HFFc6 (cell line): ENCODE results near the gene SH2D5. TPM values are rescaled to one million over a fixed set of nuclear protein-coding genes. Genes with fewer than 3 reads are reported as not detected.
A peak's percentile ranks its signal among the peaks of the same experiment; 100 is the strongest.

Experiments
- DNase-seq: peaks from one replicate; pipeline ENCODE4 v3.0.0-alpha.2; 2018
- H3K27ac Mint-ChIP-seq: 2 replicates; pipeline ENCODE4 v1.8.0; 2020; ENCODE audit warnings: mild to moderate bottlenecking, mixed read lengths
- H3K27me3 Mint-ChIP-seq: 2 replicates; pipeline ENCODE4 v1.8.0; 2021; ENCODE audit warnings: mild to moderate bottlenecking, moderate library complexity, mixed read lengths; ENCODE audit not compliant: insufficient read depth
- H3K36me3 Mint-ChIP-seq: 2 replicates; pipeline ENCODE4 v1.8.0; 2021; ENCODE audit warnings: low read depth, mixed read lengths
- H3K4me1 Mint-ChIP-seq: 2 replicates; pipeline ENCODE4 v1.8.0; 2020; ENCODE audit warnings: low read depth, mixed read lengths
- H3K4me3 Mint-ChIP-seq: 2 replicates; pipeline ENCODE4 v1.8.0; 2020; ENCODE audit warnings: mild to moderate bottlenecking, moderate library complexity, mixed read lengths
- H3K9me3 Mint-ChIP-seq: 2 replicates; pipeline ENCODE4 v1.8.0; 2020; ENCODE audit warnings: mild to moderate bottlenecking, mixed read lengths
- CTCF ChIP-seq: fragments of 200-600 bp; sonication (generic); IDR thresholded peaks from 2 replicates; pipeline ENCODE4 v1.5.0; 2021; ENCODE audit warnings: antibody characterized with exemption, mild to moderate bottlenecking
- total RNA-seq, 6 experiments: library from RNA; stranded (reverse); fragmentation: NEBNext Ultra II Directional; extraction: Animal tissue kit (Norgen Biotek cat#: 25700); gene quantifications; 2 replicates in 1 of 6; 3 replicates in 5 of 6; pipeline ENCODE4 v1.2.3, GENCODE V29; 2021

Gene SH2D5
- total RNA-seq, 6 experiments from 2014 or later: 12.0 to 15.9 (median 13.2) TPM

- H3K9me3 Mint-ChIP-seq: peaks cover 6% of the 10 kb centered on the region
- H3K4me1 Mint-ChIP-seq: peaks cover 21% of the 10 kb centered on the region
- TF ChIP-seq CTCF: peak; percentile 40; the same call in 1 of the 2 replicates
- DNase-seq: no peak
- no peak overlapping the region for H3K27ac Mint-ChIP-seq
- H3K27me3 Mint-ChIP-seq: peaks cover 5% of the 10 kb centered on the region
- no peak overlapping the region for H3K4me3 Mint-ChIP-seq
- peaks cover 8% of the 10 kb centered on the region for H3K36me3 Mint-ChIP-seq
Measured at GRCh38 chr1:20727746-20728316, 4.7 kb downstream of the SH2D5 start.

- Mint-ChIP-seq H3K27ac (no peak overlapping the region), H3K9me3 (peaks cover 6% of the 10 kb centered on the region), H3K4me3 (no peak overlapping the region), H3K27me3 (peaks cover 5% of the 10 kb centered on the region), H3K4me1 (peaks cover 21% of the 10 kb centered on the region), H3K36me3 (peaks cover 12% of the 10 kb centered on the region)
- no peak for TF ChIP-seq CTCF
- no peak for DNase-seq
Measured at GRCh38 chr1:20726932-20727745, 5.4 kb downstream of the SH2D5 start.

GRCh38 chr1:20726118-20726911 is 6.2 kb downstream of the SH2D5 start:
- no peak overlapping the region for H3K27ac Mint-ChIP-seq
- no peak overlapping the region for H3K4me3 Mint-ChIP-seq
- H3K36me3 Mint-ChIP-seq: peaks cover 13% of the 10 kb centered on the region
- H3K9me3 Mint-ChIP-seq: peaks cover 6% of the 10 kb centered on the region
- TF ChIP-seq CTCF: no peak
- H3K27me3 Mint-ChIP-seq: peaks cover 3% of the 10 kb centered on the region
- peaks cover 21% of the 10 kb centered on the region for H3K4me1 Mint-ChIP-seq
- DNase-seq: no peak

GRCh38 chr1:20725189-20726117 is 7.0 kb downstream of the SH2D5 start:
- H3K36me3 Mint-ChIP-seq: peaks cover 13% of the 10 kb centered on the region
- peaks cover 6% of the 10 kb centered on the region for H3K9me3 Mint-ChIP-seq
- no peak overlapping the region for H3K4me3 Mint-ChIP-seq
- peaks cover 1% of the 10 kb centered on the region for H3K27me3 Mint-ChIP-seq
- peak overlapping the region; percentile 82 for H3K27ac Mint-ChIP-seq
- peaks cover 17% of the 10 kb centered on the region for H3K4me1 Mint-ChIP-seq
- DNase-seq: peak; percentile 66
- TF ChIP-seq CTCF: no peak
